ENCODE data around the gene CCNL2. TPM values are rescaled to one million over a fixed set of nuclear protein-coding genes. Genes with fewer than 3 reads are reported as not detected.

The CCNL2 gene
- total and polyA plus RNA-seq, 2 experiments from 2014 or later, result 115 to 146 TPM

DNA sequence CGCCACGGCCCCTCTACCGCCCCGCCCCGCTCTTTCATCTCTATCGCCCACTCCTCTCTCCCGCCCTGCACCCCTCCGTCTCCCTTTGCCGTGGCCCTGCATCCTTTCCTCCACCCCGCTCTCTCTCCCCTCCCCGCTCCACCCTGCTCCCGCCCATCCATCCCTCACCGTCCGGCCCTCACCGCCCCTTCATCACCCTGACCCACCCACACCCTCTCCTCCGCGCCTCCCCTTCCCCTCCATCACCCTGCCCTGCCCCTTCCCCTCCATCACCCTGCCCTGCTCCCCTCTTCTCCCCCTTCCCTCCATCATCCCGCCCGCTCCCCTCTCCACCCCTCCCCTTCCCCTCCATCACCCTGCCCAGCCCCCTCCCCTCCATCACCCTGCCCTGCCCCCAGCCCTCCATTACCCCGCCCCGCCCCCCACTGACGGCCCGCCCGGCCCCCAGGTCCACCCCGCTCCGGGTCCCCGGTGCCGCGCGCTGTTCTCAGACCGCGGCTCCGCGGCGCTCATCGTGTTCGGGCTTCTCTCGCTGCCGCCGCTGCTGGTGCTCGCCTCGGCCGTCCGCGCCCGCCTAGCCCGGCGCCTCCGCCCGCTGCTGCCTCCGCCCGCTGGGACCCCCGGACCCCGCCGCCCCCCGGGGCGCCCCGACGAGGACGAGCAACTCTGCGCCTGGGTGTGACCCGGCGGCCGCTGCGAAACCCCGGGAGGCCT is 28.1 kb upstream of the CCNL2 start:
- H3K9me3 Mint-ChIP-seq, result peaks cover 10% of the 10 kb centered on the region
- Histone ChIP-seq H4K20me1 (replicated peaks; ENCODE audit: insufficient read depth) (no peaks in the 10 kb centered on the region), H3K27ac (ENCODE audit: low read depth) (no peak overlapping the region), H3K79me2 (replicated peaks; ENCODE audit: insufficient read depth) (no peaks in the 10 kb centered on the region), H3K9me2 (ENCODE audit: insufficient read depth) (no peaks in the 10 kb centered on the region), H2AFZ (no peak overlapping the region), H3K4me2 (peak overlapping the region; percentile 72; the same call in 1 of the 2 replicates), H3K4me1 (ENCODE audit: insufficient read depth) (peaks cover 33% of the 10 kb centered on the region), H3K36me3 (ENCODE audit: insufficient read depth) (no peaks in the 10 kb centered on the region), H3F3A (replicated peaks; ENCODE audit: low read depth) (peaks cover 22% of the 10 kb centered on the region), H3K4me3 (peak overlapping the region; percentile 63), H3K27me3 (ENCODE audit: insufficient read depth) (no peaks in the 10 kb centered on the region)
- TF ChIP-seq ZNF331 (CRISPR knock-in tag; IDR thresholded peaks at IDR 0.05; ENCODE audit: low read depth) (no peak), ZNF114 (CRISPR knock-in tag; IDR thresholded peaks at IDR 0.05) (no peak), CREB1 (CRISPR knock-in tag; IDR thresholded peaks at IDR 0.05; ENCODE audit: low read depth) (no peak), EZH2phosphoT487 (IDR thresholded peaks at IDR 0.05; ENCODE audit: unreplicated experiment) (no peak), STAT1 (IDR thresholded peaks at IDR 0.05; ENCODE audit: unreplicated experiment) (no peak)
- TF ChIP-seq, protein P1, sequence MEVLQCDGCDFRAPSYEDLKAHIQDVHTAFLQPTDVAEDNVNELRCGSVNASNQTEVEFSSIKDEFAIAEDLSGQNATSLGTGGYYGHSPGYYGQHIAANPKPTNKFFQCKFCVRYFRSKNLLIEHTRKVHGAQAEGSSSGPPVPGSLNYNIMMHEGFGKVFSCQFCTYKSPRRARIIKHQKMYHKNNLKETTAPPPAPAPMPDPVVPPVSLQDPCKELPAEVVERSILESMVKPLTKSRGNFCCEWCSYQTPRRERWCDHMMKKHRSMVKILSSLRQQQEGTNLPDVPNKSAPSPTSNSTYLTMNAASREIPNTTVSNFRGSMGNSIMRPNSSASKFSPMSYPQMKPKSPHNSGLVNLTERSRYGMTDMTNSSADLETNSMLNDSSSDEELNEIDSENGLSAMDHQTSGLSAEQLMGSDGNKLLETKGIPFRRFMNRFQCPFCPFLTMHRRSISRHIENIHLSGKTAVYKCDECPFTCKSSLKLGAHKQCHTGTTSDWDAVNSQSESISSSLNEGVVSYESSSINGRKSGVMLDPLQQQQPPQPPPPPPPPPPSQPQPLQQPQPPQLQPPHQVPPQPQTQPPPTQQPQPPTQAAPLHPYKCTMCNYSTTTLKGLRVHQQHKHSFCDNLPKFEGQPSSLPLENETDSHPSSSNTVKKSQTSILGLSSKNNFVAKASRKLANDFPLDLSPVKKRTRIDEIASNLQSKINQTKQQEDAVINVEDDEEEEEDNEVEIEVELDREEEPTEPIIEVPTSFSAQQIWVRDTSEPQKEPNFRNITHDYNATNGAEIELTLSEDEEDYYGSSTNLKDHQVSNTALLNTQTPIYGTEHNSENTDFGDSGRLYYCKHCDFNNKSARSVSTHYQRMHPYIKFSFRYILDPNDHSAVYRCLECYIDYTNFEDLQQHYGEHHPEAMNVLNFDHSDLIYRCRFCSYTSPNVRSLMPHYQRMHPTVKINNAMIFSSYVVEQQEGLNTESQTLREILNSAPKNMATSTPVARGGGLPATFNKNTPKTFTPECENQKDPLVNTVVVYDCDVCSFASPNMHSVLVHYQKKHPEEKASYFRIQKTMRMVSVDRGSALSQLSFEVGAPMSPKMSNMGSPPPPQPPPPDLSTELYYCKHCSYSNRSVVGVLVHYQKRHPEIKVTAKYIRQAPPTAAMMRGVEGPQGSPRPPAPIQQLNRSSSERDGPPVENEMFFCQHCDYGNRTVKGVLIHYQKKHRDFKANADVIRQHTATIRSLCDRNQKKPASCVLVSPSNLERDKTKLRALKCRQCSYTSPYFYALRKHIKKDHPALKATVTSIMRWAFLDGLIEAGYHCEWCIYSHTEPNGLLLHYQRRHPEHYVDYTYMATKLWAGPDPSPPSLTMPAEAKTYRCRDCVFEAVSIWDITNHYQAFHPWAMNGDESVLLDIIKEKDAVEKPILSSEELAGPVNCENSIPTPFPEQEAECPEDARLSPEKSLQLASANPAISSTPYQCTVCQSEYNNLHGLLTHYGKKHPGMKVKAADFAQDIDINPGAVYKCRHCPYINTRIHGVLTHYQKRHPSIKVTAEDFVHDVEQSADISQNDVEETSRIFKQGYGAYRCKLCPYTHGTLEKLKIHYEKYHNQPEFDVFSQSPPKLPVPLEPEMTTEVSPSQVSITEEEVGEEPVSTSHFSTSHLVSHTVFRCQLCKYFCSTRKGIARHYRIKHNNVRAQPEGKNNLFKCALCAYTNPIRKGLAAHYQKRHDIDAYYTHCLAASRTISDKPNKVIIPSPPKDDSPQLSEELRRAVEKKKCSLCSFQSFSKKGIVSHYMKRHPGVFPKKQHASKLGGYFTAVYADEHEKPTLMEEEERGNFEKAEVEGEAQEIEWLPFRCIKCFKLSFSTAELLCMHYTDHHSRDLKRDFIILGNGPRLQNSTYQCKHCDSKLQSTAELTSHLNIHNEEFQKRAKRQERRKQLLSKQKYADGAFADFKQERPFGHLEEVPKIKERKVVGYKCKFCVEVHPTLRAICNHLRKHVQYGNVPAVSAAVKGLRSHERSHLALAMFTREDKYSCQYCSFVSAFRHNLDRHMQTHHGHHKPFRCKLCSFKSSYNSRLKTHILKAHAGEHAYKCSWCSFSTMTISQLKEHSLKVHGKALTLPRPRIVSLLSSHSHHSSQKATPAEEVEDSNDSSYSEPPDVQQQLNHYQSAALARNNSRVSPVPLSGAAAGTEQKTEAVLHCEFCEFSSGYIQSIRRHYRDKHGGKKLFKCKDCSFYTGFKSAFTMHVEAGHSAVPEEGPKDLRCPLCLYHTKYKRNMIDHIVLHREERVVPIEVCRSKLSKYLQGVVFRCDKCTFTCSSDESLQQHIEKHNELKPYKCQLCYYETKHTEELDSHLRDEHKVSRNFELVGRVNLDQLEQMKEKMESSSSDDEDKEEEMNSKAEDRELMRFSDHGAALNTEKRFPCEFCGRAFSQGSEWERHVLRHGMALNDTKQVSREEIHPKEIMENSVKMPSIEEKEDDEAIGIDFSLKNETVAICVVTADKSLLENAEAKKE (CRISPR knock-in tag; IDR thresholded peaks at IDR 0.05), result no peak
- H3K27ac Mint-ChIP-seq, result no peak overlapping the region
- DNase-seq (ENCODE audit: low spot score) (peak; percentile 66), ATAC-seq (no peak)
- no peak overlapping the region; the same call in 2 of the 3 replicates for H3K4me3 Mint-ChIP-seq
- peaks cover 25% of the 10 kb centered on the region for H3K27me3 Mint-ChIP-seq (ENCODE audit: insufficient read depth, low read depth, poor library complexity)
- peaks cover 4% of the 10 kb centered on the region; the same call in 2 of the 3 replicates for H3K36me3 Mint-ChIP-seq (ENCODE audit: low read depth)
- peaks cover 49% of the 10 kb centered on the region for H3K4me1 Mint-ChIP-seq
